ENCODE results near the gene AMN.
"Not testable (repeated sequence)": the region's sequence is repeated elsewhere in the genome, so short reads cannot be mapped to it uniquely, and the experiment has no call there.

DNA sequence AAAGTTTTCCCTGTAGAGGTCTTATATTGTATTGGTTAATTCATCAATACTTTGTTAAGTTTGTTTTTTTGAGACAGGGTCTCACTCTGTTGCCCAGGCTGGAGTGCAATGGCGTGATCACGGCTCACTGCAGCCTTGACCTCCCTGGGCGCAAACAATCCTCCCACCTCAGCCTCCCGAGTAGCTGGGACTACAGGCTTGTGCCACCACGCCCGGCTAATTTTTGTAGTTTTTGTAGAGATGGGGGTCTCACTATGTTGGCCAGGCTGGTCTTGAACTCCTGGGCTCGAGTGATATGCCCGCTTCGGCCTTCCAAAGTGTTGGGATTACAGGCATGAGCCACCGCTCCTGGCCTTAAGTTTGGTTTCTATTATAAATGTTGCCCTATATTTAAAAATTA is 4.4 kb downstream of the AMN start:
- TF ChIP-seq EP300, CTCF, POLR2A, POLR2AphosphoS5 (IDR thresholded peaks at IDR 0.05): not testable (repeated sequence)
